Transverse colon (tissue), 4 donors: ENCODE data around the gene MEIKIN.

ENCODE experiments used
- CTCF ChIP-seq, 5 experiments: fragments of 200-600 bp in 3 of 5; fragments of 450-650 bp in 2 of 5; sonication (generic) in 3 of 5; IDR thresholded peaks; 1 replicate in 2 of 5; 2 replicates in 3 of 5; pipeline ENCODE4 v1.5.1; 2016 to 2017; ENCODE audit warnings: antibody characterized with exemption in 5 of 5, inconsistent platforms in 3 of 5, mild to moderate bottlenecking in 2 of 5, moderate library complexity in 1 of 5
- EP300 ChIP-seq: sonication (generic); formaldehyde crosslinking; IDR thresholded peaks from one replicate; pipeline ENCODE4 v1.6.1; 2017; ENCODE audit warnings: antibody characterized with exemption, low read depth
- POLR2A ChIP-seq: fragments of 450-650 bp; IDR thresholded peaks from one replicate; pipeline ENCODE4 v1.6.1; 2016; ENCODE audit warnings: antibody characterized with exemption, mild to moderate bottlenecking, moderate library complexity
- POLR2AphosphoS5 ChIP-seq, 3 donors: sonication (generic); formaldehyde crosslinking; IDR thresholded peaks; one replicate each; pipeline ENCODE4 v1.6.1; 2016; ENCODE audit warnings: antibody characterized with exemption in 3 of 3

GRCh38 chr5:131974622-131974955 is 29.1 kb upstream of the MEIKIN start:
- no peak for TF ChIP-seq CTCF (IDR thresholded peaks at IDR 0.05)
- TF ChIP-seq POLR2A: no peak
- no peak for TF ChIP-seq POLR2AphosphoS5 (IDR thresholded peaks at IDR 0.05)
- no peak for TF ChIP-seq EP300
